HG02852 (cell line): ENCODE measurements around the gene ETV3.
"Not testable (repeated sequence)": the region's sequence is repeated elsewhere in the genome, so short reads cannot be mapped to it uniquely, and the experiment has no call there.

ENCODE experiments used
- ATAC-seq: cut with Tn5 transposase; IDR thresholded peaks from one replicate; pipeline ENCODE4 v1.9.1; 2021; ENCODE audit warnings: mild to moderate bottlenecking, moderate library complexity; ENCODE audit not compliant: unreplicated experiment

The ETV3 gene

GRCh38 chr1:157138220-157139051 is at the start of gene ETV3:
Gene ETV3 (minus strand): TSS chr1:157138395. CDS start chr1:157136352, 2,043 bp downstream.
- peak; percentile 79 for ATAC-seq

- ATAC-seq, result no peak
Observed at GRCh38 chr1:157186281-157186992, 48.2 kb upstream of the ETV3 start.

GRCh38 chr1:157183870-157184269 is 45.7 kb upstream of the ETV3 start:
- ATAC-seq, result no peak

GRCh38 chr1:157182371-157182770 is 44.2 kb upstream of the ETV3 start:
- not testable (repeated sequence) for ATAC-seq

- peak; percentile 32 for ATAC-seq
Observed at GRCh38 chr1:157181790-157182189, 43.6 kb upstream of the ETV3 start.

GRCh38 chr1:157181258-157181657 is 43.1 kb upstream of the ETV3 start:
- peak; percentile 38 for ATAC-seq

- no peak for ATAC-seq
Observed at GRCh38 chr1:157178490-157178889, 40.3 kb upstream of the ETV3 start.

- ATAC-seq, result no peak
Observed at GRCh38 chr1:157177733-157178394, 39.7 kb upstream of the ETV3 start.

- ATAC-seq, result no peak
Observed at GRCh38 chr1:157176591-157177121, 38.5 kb upstream of the ETV3 start.

GRCh38 chr1:157176016-157176415 is 37.8 kb upstream of the ETV3 start:
- no peak for ATAC-seq

GRCh38 chr1:157173900-157174410 is 35.8 kb upstream of the ETV3 start:
- no peak for ATAC-seq

- ATAC-seq, result not testable (repeated sequence)
Observed at GRCh38 chr1:157173241-157173640, 35.0 kb upstream of the ETV3 start.

- not testable (repeated sequence) for ATAC-seq
Observed at GRCh38 chr1:157172591-157172990, 34.4 kb upstream of the ETV3 start.

GRCh38 chr1:157171903-157172503 is 33.8 kb upstream of the ETV3 start:
- not testable (repeated sequence) for ATAC-seq

- ATAC-seq, result no peak
Observed at GRCh38 chr1:157170677-157171515, 32.7 kb upstream of the ETV3 start.

GRCh38 chr1:157168015-157168414 is 29.8 kb upstream of the ETV3 start:
- ATAC-seq, result no peak

GRCh38 chr1:157167437-157167836 is 29.2 kb upstream of the ETV3 start:
- ATAC-seq, result no peak

- no peak for ATAC-seq
Observed at GRCh38 chr1:157166590-157166989, 28.4 kb upstream of the ETV3 start.

- ATAC-seq, result no peak
Observed at GRCh38 chr1:157163273-157164127, 25.3 kb upstream of the ETV3 start.
